MM.1S (cell line): Measurements from ENCODE around the gene RRP7A.
"Not testable (repeated sequence)": the region's sequence is repeated elsewhere in the genome, so short reads cannot be mapped to it uniquely, and the experiment has no call there.

ENCODE experiments used
- CTCF ChIP-seq: fragments of 300-600 bp; sonication (generic); IDR thresholded peaks from 2 replicates; pipeline ENCODE4 v1.5.1; 2016; ENCODE audit warnings: antibody characterized with exemption, low read length, mixed read lengths
- EZH2 ChIP-seq: fragments of 300-600 bp; sonication (generic); optimal IDR thresholded peaks from 2 replicates; pipeline ENCODE3; 2017; ENCODE audit warnings: low read depth, mild to moderate bottlenecking, antibody characterized with exemption, low read length, mixed read lengths
- EZH2phosphoT487 ChIP-seq: fragments of 300-600 bp; sonication (generic); IDR thresholded peaks from 2 replicates; pipeline ENCODE4 v1.6.1; 2018; ENCODE audit warnings: antibody characterized with exemption, low read length

GRCh38 chr22:42529435-42529834 is 9.8 kb upstream of the RRP7A start:
- TF ChIP-seq CTCF, EZH2phosphoT487, EZH2: not testable (repeated sequence)
